ENCODE data around the gene ARRDC1.
A peak's percentile ranks its signal among the peaks of the same experiment; 100 is the strongest.

ARRDC1 gene

GRCh38 chr9:137604345-137605086, 970 bp upstream of the ARRDC1 start:
- H3K9me3 ChIP-seq (ENCODE audit: control insufficient read depth, low read length), result no peaks in the 10 kb centered on the region
- H3K36me3 ChIP-seq (ENCODE audit: control insufficient read depth, insufficient read depth, low read length, severe bottlenecking), result no peaks in the 10 kb centered on the region
- DNase-seq (ENCODE audit: low read depth), result no peak
- H3K4me3 ChIP-seq (ENCODE audit: low read length), result no peak overlapping the region
- no peak overlapping the region for H3K9ac ChIP-seq (ENCODE audit: low read length)
- H3K27me3 ChIP-seq (replicated peaks; ENCODE audit: control insufficient read depth, insufficient read depth, low read length), result no peaks in the 10 kb centered on the region
- peaks cover 14% of the 10 kb centered on the region for H3K4me1 ChIP-seq (ENCODE audit: control insufficient read depth, insufficient read depth, low read length)

- peak overlapping the region; percentile 83 for H3K4me3 ChIP-seq (ENCODE audit: low read length)
- peak overlapping the region; percentile 83 for H3K9ac ChIP-seq (ENCODE audit: low read length)
- H3K27me3 ChIP-seq (replicated peaks; ENCODE audit: control insufficient read depth, insufficient read depth, low read length), result no peaks in the 10 kb centered on the region
- DNase-seq (ENCODE audit: low read depth), result peak; percentile 37
- H3K36me3 ChIP-seq (ENCODE audit: control insufficient read depth, insufficient read depth, low read length, severe bottlenecking), result no peaks in the 10 kb centered on the region
- peaks cover 14% of the 10 kb centered on the region for H3K4me1 ChIP-seq (ENCODE audit: control insufficient read depth, insufficient read depth, low read length)
- no peaks in the 10 kb centered on the region for H3K9me3 ChIP-seq (ENCODE audit: control insufficient read depth, low read length)
These were observed 627 bp downstream of the ARRDC1 start for GRCh38 chr9:137606005-137606621.

GRCh38 chr9:137606734-137607138, 1.2 kb downstream of the ARRDC1 start:
- Histone ChIP-seq H3K27me3 (replicated peaks; ENCODE audit: control insufficient read depth, insufficient read depth, low read length) (no peaks in the 10 kb centered on the region), H3K4me3 (ENCODE audit: low read length) (peak overlapping the region; percentile 83), H3K9me3 (ENCODE audit: control insufficient read depth, low read length) (no peaks in the 10 kb centered on the region), H3K9ac (ENCODE audit: low read length) (peak overlapping the region; percentile 83), H3K4me1 (ENCODE audit: control insufficient read depth, insufficient read depth, low read length) (peaks cover 14% of the 10 kb centered on the region), H3K36me3 (ENCODE audit: control insufficient read depth, insufficient read depth, low read length, severe bottlenecking) (no peaks in the 10 kb centered on the region)
- DNase-seq (ENCODE audit: low read depth), result no peak

- H3K9me3 ChIP-seq (ENCODE audit: control insufficient read depth, low read length), result no peaks in the 10 kb centered on the region
- H3K9ac ChIP-seq (ENCODE audit: low read length), result peak overlapping the region; percentile 83
- H3K4me1 ChIP-seq (ENCODE audit: control insufficient read depth, insufficient read depth, low read length), result peaks cover 19% of the 10 kb centered on the region
These were observed 1.8 kb downstream of the ARRDC1 start for GRCh38 chr9:137607141-137607857.

GRCh38 chr9:137610944-137611343, 5.5 kb downstream of the ARRDC1 start:
- H3K36me3 ChIP-seq (ENCODE audit: control insufficient read depth, insufficient read depth, low read length, severe bottlenecking), result peaks cover 22% of the 10 kb centered on the region
- no peak overlapping the region for H3K9ac ChIP-seq (ENCODE audit: low read length)
- H3K27me3 ChIP-seq (replicated peaks; ENCODE audit: control insufficient read depth, insufficient read depth, low read length), result no peaks in the 10 kb centered on the region
- no peaks in the 10 kb centered on the region for H3K9me3 ChIP-seq (ENCODE audit: control insufficient read depth, low read length)
- H3K4me1 ChIP-seq (ENCODE audit: control insufficient read depth, insufficient read depth, low read length), result peaks cover 25% of the 10 kb centered on the region
- H3K4me3 ChIP-seq (ENCODE audit: low read length), result no peak overlapping the region
- no peak for DNase-seq (ENCODE audit: low read depth)

More at GRCh38 chr9:137607141-137607857, 1.8 kb downstream of the ARRDC1 start:
- Histone ChIP-seq H3K4me3 (ENCODE audit: low read length) (peak overlapping the region; percentile 83), H3K36me3 (ENCODE audit: control insufficient read depth, insufficient read depth, low read length, severe bottlenecking) (no peaks in the 10 kb centered on the region), H3K27me3 (replicated peaks; ENCODE audit: control insufficient read depth, insufficient read depth, low read length) (no peaks in the 10 kb centered on the region)
- peak; percentile 29 for DNase-seq (ENCODE audit: low read depth)

GRCh38 chr9:137611623-137612609, 6.4 kb downstream of the ARRDC1 start:
- Histone ChIP-seq H3K4me1 (ENCODE audit: control insufficient read depth, insufficient read depth, low read length) (peaks cover 19% of the 10 kb centered on the region), H3K9ac (ENCODE audit: low read length) (no peak overlapping the region), H3K36me3 (ENCODE audit: control insufficient read depth, insufficient read depth, low read length, severe bottlenecking) (peaks cover 28% of the 10 kb centered on the region), H3K4me3 (ENCODE audit: low read length) (no peak overlapping the region), H3K9me3 (ENCODE audit: control insufficient read depth, low read length) (no peaks in the 10 kb centered on the region), H3K27me3 (replicated peaks; ENCODE audit: control insufficient read depth, insufficient read depth, low read length) (no peaks in the 10 kb centered on the region)
- peak; percentile 72 for DNase-seq (ENCODE audit: low read depth)

GRCh38 chr9:137612741-137613142, 7.3 kb downstream of the ARRDC1 start:
- Histone ChIP-seq H3K9ac (ENCODE audit: low read length) (no peak overlapping the region), H3K4me1 (ENCODE audit: control insufficient read depth, insufficient read depth, low read length) (peaks cover 18% of the 10 kb centered on the region), H3K9me3 (ENCODE audit: control insufficient read depth, low read length) (no peaks in the 10 kb centered on the region)

GRCh38 chr9:137613259-137613658, 7.8 kb downstream of the ARRDC1 start:
- H3K9ac ChIP-seq (ENCODE audit: low read length), result no peak overlapping the region
- H3K4me1 ChIP-seq (ENCODE audit: control insufficient read depth, insufficient read depth, low read length), result peaks cover 20% of the 10 kb centered on the region
- no peaks in the 10 kb centered on the region for H3K27me3 ChIP-seq (replicated peaks; ENCODE audit: control insufficient read depth, insufficient read depth, low read length)
- no peaks in the 10 kb centered on the region for H3K9me3 ChIP-seq (ENCODE audit: control insufficient read depth, low read length)
- H3K4me3 ChIP-seq (ENCODE audit: low read length), result no peak overlapping the region
- H3K36me3 ChIP-seq (ENCODE audit: control insufficient read depth, insufficient read depth, low read length, severe bottlenecking), result peaks cover 28% of the 10 kb centered on the region
- DNase-seq (ENCODE audit: low read depth), result no peak

More at GRCh38 chr9:137612741-137613142, 7.3 kb downstream of the ARRDC1 start:
- Histone ChIP-seq H3K4me3 (ENCODE audit: low read length) (no peak overlapping the region), H3K27me3 (replicated peaks; ENCODE audit: control insufficient read depth, insufficient read depth, low read length) (no peaks in the 10 kb centered on the region), H3K36me3 (ENCODE audit: control insufficient read depth, insufficient read depth, low read length, severe bottlenecking) (peaks cover 28% of the 10 kb centered on the region)
- DNase-seq (ENCODE audit: low read depth), result no peak

- Histone ChIP-seq H3K9ac (ENCODE audit: low read length) (no peak overlapping the region), H3K4me1 (ENCODE audit: control insufficient read depth, insufficient read depth, low read length) (peaks cover 20% of the 10 kb centered on the region), H3K36me3 (ENCODE audit: control insufficient read depth, insufficient read depth, low read length, severe bottlenecking) (peaks cover 28% of the 10 kb centered on the region), H3K27me3 (replicated peaks; ENCODE audit: control insufficient read depth, insufficient read depth, low read length) (no peaks in the 10 kb centered on the region), H3K9me3 (ENCODE audit: control insufficient read depth, low read length) (no peaks in the 10 kb centered on the region), H3K4me3 (ENCODE audit: low read length) (no peak overlapping the region)
- DNase-seq (ENCODE audit: low read depth), result no peak
These were observed 8.4 kb downstream of the ARRDC1 start for GRCh38 chr9:137613738-137614523.

All from adipocyte (in vitro differentiated cells).